HL-60/S4 (cell line): Measurements from ENCODE around the gene GFY.

Experiments used
- in situ Hi-C: fragments of 300-500 bp; cut with MboI; formaldehyde crosslinking; loops from 2 replicates; pipeline ENCODE4 v1.14.3; 2022; ENCODE audit warnings: low sequenced_read_pairs

Gene GFY

DNA sequence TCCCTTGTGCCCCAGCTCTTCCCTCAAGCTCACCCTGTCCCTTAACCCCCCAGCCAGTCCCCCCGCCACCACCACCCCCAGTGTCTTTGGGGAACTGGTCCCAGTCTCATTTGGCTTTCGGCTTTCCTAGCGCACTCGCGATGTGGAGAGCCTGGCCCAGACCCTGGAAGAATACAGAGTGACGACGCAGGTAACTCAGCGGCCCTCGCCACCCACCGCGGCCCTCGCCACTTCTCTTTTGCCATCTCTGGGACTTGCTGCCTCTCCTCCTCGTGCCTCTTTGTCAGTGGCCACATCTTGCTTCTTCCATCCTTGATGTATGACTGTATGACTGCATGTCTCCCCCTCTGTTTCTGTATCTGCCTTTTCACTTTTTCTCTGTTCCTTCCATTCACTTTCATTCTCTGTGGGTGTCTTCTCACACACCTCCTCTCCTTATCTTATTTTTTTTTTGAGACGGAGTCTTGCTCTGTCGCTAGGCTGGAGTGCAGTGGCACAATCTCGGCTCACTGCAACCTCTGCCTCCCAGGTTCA is 17.6 kb upstream of the GFY start:
- in situ Hi-C loops = no loop called here

DNA sequence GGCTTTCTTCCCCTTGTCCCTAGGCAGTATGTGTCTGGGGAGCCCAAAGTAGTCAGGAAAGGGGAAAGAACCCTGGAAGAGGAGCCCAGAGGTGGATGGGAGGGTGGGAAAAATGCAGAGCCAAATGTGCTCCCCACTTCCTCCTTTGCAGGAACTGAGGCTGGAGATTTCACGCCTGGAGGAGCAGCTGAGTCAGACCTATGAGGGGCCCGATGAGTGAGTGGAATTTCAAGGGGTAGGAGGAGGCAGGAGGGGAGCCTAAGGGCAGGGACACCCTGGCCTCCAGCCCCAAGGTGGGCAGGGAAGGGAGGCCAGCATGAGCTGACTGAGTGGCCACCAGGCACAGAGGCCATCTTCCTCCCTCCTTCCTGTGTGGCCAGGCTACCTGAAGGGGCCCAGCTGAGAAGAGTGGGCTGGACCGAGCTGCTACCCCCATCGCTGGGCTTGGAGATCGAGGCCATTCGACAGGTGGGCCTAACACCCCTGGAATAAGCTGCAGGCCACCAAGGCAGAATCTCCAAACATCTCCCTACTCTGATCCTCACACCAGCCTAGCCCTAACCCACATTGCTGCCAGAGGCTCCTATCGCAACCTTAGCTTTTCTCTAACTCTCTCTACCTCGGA is 16.3 kb upstream of the GFY start:
- in situ Hi-C loops = no loop called here

DNA sequence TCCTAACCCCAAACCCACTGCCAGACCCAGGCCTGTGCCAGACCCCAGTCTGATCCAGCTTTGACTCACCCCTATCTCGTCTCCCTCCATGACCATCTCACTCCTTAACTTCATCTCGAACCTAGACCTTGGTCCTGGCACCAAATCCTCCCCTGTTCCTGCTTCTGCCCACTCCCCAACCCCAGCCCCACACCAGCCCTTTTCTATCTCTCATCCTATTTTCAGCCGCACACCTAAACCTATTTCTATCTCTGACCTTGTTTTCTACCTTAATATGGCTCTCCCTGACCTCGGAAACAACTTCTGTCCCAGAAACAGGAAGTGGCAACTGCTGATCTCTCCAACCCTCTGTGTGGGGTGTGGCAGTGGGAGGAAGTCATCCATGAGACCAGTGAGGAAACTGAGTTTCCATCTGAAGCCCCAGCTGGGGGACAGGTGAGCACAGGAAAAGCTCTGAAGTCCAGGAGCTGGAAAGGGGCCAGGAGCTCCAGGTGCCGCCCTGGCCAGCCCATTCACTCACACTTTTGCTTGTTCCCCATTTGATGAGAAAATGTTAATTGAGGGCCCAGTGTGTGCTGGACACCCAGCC is 15.7 kb upstream of the GFY start:
- in situ Hi-C loops = no loop called here

DNA sequence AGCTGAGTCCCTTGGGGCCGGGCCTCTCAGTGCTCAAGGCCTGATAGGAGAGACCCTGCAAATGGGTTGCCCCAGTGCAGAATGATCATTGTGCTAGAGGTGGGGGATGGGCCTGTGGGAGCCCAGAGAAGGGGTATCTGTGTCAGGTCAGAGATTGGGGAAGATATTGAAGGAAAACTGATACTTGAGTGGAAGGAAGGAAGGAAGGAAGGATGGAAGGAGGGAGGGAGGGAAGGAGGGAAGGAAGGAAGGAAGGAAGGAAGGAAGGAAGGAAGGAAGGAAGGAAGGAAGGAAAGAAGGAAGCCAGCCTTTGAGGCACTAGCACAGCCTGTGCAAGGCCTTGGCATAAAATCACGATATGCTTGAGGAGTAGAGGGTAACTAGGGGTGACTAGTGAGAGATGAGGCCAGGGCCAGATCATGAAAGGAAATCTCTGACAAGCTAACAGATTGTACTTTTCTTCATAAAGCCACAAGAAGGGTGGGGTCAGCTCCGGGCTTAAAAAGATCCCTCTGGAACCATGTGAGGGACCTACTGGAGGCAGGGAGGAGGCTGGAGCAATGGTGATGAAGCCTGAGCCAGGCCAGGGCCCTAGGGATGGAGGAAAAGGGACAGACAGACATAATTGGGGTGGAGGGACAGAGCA is 13.4 kb upstream of the GFY start:
- in situ Hi-C loops = no loop called here

DNA sequence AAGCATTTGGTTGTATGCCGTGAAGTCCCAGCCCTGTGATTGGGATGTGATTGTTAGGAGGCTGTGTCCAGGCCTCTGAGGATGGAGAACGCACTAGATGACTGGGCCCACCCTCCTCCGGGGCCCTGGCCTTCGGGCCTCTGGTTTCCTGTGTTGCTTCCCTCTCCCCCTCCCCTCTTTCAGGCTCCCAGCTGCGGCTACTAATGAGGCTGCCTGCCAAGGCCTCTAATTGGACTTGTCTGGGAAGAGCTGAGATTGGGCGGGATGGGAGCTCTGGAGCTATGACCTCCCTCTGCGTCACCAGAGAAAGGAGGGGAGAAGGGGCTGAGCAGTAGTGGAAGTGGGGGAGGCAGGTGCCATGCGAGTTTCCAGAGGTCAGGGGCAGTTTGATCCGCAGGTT is 11.8 kb upstream of the GFY start:
- in situ Hi-C loops = no loop called here

DNA sequence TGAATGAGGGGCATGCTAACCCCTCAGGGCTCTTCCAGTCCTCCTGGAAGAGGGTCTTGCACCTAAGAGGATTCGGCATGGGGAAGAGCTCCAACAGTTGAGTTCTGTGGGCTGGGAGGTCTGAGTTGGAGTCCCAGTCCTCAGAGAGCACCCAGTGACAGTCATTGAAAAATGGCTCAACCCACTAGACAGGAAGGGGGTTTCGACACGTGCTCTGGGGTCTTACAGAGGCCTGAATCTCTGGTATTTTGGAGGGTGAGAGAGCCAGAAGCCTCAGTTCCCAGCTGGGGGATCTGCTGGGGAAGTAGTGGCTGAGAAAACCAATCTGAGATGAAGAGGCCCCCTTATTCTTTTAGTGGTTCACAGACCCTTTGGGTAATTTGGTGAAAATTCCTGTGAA is 10.9 kb upstream of the GFY start:
- in situ Hi-C loops = no loop called here

DNA sequence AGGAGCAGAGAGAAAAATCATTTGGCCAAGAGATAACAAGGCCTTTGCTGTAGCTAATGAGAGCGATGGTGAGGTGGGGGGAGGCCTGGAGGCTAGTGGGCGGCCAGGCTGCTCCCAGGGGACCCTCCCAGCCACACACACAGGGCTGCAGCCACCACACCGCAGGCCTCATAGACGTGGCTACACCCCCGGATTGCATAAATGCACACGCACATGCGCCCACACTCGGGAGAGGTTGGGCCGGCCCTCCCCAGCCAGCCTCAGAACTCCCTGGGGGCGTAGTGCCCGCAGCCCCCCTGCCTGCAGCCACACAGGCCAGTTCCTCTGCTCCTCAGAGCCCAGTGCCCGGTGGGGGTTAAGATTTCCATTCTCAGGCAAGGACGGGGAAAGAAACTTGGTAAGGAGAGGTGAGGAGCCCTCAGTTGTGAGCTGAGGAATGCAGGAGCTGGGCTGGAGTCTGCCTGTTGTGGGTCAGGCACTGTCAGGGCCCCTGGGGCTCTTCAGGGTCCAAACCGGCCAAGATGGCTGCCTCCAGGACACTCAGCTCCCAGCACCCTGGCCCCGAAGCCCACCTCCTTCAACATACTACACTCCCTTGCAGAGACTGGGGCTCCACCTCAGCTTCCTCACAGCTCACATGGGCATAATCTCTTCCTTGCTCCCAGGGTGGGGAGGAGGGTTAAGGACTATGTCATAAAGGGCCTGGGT is 9.9 kb upstream of the GFY start:
- in situ Hi-C loops = no loop called here

DNA sequence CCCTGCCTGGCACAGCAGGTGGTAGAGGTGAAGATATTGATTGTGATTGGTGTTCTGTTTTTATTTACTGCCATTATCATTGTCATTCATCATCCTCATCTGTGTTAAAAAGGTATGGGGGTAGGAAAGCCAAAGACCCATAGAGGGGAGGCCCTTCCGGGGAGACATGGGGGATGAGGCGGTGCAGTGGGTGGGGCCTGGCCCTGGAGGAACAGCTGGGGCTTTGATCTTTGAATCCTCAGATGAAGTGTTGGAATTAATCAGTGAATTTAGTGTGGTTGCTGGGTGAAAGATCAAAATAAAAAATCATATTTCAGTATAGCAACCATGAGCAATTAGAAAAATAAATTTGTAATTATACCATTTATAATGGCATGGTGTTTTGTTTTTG is 9.4 kb upstream of the GFY start:
- in situ Hi-C loops = no loop called here

DNA sequence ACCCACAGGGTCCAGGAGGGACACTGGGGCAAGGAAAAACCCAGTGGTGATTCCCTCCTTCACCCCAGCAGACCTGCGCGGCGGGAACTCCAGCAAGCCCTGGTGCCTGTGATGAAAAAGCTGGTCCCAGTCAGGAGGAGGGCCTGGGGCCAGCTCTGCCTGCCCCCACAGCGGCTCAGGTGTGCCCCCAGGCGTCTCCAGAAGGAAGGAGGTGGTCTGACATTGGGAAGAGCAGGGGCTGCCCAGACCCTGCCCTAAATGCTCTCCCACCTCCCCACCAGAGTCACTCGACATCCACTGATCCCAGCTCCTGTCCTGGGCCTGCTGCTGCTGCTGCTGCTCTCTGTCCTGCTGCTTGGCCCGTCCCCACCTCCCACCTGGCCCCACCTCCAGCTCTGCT is 8.1 kb upstream of the GFY start:
- in situ Hi-C loops = no loop called here

DNA sequence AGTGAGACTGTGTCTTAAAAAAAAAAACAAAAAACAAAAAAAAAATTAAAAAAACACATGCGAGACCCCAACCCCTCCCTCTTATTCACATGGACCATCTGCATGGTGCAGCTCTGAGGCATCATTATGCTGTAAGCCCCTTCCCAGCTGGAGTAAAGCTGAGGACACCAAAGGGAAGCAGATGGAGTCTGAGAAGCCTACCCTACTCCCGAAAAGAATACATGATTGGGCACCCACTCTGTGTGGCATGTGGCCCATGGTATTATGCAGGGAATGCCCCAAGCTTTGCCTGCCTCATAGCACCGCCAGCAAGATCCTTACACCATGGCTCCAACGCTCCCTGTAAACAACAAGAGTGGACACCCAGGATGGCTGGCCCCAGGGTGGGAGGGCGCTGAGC is 6.7 kb upstream of the GFY start:
- in situ Hi-C loops = no loop called here

DNA sequence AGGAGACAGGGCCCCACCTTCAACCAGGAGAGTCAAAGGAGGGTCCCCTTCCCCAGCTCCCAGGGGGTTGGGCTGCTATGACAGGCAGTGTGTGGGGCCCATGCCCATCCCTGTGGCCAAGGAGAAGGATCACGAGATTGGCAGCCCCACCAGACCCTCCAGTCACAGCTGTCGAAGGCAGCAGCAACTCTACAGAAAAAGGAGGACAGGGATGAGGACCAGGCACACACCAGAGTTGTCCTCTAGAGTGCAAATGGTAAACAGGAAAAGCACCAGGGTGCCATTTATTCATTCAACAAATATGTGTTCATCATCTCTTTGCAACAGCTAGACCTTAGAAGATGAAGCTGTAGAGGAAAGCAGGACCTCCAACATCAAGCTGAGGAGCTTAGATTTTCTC is 6.0 kb upstream of the GFY start:
- in situ Hi-C loops = no loop called here

DNA sequence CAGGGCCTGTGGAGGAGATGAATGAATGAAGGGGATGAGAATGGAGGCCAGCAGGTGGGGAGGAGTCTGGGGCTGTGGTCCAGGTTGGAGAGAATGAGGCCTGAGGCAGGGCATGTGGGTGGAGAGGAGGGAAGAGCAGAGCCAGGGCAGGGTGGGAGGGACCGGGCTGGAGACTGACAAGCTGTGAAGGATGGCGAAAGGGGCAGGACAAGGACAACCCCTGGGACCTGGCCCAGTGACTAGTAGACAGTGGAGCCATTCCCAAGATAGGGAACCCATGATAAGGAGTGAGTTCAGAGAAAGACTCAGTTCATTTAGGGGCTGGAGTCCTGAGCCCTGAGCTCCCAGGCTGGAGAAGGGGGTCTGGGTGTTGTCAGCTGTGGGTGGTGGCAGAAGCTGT is 5.0 kb upstream of the GFY start:
- in situ Hi-C loops = no loop called here

DNA sequence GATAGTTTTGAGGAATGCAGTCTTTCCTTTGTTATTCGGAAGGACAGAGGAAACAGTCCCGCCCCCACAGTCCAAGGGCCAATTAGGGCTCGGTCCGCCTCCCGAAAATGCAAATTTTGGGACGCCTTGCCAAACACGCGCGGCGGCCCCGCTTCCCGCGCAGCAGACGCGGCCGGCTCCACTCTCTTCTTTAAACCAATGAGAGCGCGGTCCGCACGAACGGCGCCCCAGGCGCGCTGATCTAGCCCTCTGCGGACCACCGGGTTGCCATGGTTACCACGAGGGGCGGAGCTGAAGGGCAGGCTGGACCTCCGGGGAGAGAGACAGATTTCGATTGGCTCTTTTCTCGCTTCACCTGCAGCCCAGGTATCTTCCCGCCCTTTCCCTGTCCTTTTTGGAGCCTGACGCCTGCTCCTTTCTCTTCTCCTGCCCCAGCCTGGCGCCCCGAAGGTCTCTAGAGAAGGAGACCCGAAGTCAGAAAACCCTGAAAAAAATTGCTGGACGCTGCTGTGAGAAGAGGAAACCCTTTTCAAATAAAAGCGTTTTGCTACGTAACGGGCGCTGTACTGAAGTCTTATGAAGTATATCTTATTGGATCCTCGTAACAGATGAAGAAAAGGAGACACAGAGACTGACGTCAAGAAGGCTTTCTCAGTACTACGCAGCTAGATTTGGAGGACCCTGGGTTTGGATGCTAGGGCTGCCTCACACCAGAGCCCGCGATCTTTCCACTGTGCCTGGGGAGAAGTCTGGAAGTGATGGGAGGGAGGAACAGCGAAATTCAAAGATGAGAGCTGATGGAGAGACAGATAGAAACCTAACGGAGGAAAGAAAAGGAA is 3.9 kb upstream of the GFY start:
- in situ Hi-C loops = no loop called here

DNA sequence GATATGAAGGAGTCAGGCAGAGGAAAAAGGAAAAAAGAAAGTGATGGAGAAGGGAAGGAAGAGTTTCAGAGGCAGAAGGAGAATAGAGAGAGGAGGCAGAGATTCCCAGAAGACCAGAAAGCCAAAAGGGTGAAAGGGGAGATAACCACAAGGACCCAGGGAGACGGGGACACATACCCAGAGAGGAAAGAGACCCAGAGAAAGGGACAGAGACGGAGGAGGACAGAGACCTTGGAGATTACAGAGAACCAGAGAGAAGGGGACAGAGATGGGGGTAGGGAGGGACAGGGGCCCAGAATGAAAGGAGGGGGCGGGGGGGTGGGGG is 3.3 kb upstream of the GFY start:
- in situ Hi-C loops = no loop called here

DNA sequence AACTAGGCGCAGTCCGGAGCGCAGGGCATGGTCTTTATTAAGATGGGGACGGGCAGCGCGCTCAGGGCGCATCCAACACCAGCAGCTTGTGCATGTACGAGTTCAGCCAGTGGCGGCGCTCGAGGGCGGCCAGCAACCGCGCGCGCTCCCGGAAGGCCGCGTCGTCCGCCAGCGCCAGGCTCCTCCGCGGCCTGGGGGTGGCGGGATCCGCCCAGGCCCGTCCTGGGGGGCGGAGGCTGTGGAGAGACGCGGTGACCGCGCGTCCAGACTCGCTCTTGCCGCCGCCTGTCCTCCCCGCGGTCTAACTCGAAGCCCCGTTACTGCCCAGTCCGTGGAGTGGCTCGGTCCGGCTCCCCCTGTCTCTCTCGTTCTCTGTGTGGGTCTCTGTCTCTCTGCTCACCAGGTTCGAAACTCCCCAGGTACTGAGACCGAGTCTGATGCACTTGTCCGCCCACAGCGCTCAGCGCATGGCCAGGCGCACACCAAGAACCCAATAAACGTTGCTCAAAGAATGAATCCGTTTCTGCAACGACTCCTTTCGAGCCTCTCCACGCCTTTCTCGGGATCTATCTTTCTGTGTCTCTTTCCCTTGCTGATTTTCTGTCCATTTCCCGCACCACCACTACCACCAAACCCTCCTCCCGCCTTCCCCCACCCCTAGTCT is 2.6 kb upstream of the GFY start:
- in situ Hi-C loops = no loop called here

DNA sequence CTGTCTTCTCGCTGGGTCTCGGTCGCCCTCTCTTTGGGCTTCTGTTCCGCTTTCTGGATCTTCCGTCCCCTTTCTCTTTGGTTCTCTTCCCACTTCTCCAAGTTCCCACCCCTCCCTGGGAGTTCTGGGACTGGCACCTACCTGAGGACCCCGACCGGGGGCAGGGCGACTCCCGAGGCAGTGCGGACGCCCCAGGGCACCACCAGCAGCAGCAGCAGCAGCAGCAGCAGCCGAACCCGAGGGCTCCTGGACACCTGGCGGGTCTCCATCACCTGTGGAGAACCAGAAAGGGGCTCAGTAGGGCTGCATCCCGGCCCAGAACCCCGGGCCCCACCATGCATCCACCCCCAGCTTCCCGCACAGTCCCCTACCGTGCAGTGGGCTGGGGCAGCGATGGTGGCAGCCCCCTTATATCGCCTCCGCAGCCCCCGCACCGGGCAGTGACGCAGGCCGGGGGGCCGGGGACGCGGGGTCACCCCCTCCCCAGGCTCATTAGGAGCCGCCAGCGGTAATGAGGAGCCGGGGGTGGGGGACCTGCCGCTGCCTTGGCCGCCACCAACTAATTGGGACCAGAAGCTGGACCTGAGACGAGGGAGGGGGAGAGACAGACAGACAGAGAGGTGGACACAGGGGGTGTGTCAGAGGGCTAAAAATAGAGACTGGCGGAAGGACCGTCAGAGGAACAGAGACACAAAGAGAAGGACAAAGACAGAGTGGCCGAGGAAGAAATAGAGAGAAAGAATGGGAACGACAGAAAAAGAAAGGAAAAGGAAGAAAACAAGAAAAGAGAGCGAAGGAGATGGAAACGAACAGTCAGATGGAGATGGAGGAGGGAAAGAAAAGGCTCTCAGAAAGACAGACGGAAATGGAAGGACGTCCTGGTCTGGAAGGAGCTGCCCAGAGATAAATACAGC is 1.9 kb upstream of the GFY start, which contains the start of gene PTH2:
Gene PTH2 (minus strand): TSS at position 371 of the 914 bp plus-strand sequence. CDS start 102 bp downstream, at position 269.
- in situ Hi-C loops = no loop called here

DNA sequence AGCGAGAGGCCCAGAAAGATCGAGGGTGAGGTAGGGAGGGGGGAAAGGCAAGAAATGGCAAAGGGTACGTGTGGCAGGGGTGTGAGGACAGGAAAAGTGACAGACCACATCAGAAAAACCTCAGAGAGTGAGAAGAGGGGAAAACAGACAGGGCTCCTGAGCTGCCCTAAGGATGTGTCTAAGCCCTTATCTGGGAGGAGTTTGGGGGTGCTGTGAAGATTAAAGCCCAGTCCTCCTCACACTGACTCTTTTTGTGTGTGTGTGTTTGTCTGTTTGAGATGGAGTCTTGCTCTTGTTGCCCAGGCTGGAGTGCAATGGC is 1.2 kb upstream of the GFY start:
- in situ Hi-C loops = no loop called here

DNA sequence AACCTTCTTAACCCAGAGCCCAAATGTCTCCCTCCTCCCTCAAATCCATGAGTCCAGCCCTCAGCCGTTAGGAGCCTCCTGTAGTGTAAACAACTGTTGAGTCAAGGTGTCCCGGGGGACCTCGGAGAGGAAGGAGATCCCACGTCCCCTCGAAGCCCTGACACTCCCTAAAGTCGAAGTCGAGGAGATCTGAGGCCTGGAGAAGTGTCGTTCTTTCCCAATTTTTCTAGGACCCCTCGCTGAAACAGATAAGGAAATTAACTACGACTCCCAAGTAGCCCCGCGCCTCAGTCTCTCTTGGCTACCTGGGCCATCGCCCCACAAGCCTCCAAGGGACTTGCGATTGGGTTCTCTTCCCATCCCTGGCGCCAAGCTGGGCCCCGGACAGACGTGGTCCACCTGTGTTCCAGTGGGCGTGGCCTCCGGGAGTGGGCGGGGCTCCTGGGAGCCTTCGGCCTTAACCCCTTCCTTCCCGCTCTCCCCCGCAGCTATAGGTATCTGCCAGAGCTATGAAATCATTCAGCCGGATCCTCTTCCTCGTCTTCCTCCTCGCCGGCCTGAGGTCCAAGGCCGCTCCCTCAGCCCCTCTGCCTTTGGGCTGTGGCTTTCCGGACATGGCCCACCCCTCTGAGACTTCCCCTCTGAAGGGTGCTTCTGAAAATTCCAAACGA is 869 bp downstream of the GFY start:
- in situ Hi-C loops = loop anchor here (5.0 kb wide), 1 partner anchor 34 kb away; no protein-coding TSS in a partner anchor

DNA sequence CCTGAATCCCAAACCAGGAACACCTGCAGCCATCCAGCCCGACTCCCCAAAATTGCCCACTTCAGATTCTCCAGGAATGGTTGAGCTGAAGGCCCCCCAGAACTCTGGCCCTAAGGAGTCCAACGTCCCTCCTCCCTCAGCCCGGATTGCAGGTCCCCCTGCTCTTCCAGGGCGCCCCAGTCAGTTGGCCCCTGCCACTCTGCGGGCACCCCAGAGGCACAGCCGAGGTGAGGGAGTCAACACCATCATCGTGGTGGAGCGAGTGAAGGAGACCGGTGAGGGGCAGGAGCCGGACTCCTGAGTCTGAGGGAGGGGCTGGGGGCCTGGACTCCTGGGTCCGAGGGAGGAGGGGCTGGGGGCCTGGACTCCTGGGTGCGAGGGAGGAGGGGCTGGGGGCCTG is 2.2 kb downstream of the GFY start:
- in situ Hi-C loops = loop anchor here (5.0 kb wide), 1 partner anchor 35 kb away; no protein-coding TSS in a partner anchor
